Measurements from ENCODE around the gene GPRASP3. TPM values are rescaled to one million over a fixed set of nuclear protein-coding genes. Genes with fewer than 3 reads are reported as not detected.

The GPRASP3 gene
- total RNA-seq, 1 donor from 2014 or later, result 6.0 TPM

DNA sequence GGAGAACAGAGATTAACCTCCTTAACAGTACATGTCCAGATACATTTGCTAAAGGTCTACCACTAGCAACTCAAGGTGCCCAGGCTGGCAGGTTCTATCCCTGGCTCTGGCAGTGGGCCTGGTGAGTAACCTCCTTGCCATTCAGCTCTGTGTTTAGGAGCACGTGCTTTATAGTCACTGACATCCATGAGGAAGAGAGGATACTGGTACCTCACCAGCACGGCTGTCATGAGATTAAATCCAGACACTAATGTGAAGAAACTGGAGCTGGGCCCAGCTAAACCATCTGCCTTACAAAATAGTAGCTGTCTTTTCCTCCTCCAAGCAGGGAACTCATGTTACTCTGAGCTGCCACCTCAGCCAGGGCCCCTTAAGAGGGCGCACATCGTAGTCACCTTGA is 45.3 kb downstream of the GPRASP3 start:
- DNase-seq, result peak; percentile 74

DNA sequence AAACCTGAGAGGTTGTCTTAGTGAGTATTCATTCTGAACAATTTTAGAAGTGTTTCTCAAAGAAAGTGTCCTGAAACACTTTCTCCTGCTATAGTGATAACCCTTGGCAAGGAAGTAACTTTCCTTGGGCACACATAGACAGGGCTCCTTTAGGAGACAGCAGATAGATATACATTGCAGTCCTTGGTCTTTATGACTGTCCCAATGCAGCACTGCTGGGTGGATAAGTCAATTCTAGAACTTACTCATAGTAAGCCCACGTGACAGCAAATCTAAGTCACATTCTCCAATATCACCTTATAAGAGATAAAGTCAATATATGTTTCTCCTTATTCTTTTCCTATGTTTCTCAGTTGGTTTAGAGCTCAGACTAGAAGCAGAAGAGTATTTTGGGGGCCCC is 46.7 kb downstream of the GPRASP3 start:
- no peak for DNase-seq

DNA sequence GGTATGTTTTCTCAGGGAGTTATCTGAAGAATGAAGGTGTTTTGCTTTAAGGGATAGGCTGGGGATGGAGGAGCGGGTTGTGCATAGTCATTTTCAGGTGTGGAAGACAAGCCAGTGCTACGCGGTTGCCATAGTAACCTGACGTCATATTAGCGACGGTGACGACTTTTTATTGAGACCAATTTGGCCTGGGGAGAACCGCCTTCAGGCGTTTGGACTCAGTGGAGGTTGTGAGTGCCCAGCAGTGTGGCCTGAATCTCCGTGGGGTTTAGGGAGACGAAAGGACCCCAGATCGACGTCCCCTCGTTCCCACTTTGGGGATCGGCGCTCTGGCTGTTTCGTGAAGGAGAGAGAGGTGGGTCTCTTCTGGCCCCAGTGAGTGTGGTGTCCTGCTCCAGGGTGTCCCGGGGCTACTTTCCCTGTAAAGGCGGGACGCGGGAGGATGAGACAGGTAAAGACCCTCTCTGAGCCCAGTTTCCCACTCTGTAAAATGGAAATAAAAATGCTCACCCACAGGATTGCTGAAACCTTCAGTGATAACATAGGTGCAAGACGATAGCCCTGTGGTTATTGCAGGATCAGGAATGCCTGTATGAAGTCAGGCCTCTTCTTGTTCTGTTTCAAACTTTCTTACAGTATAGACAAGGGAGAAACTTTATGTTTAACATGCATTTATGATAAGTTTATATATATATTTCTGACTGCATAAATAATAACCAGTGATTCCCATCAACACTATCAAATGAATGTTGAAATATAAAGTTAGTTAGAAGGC is 48.6 kb downstream of the GPRASP3 start:
- DNase-seq, result peak; percentile 92

Other genes with a start within 250 kb of the GPRASP3 start
- gene TCP11X2, start 248.9 kb upstream of the GPRASP3 start, total RNA-seq, result not detected in 2 replicates
- 1.8 TPM in 1 of 2 replicates, not detected in the other for gene TMSB15A, start 204.0 kb upstream of the GPRASP3 start, total RNA-seq
- gene ARMCX5, start 121.2 kb upstream of the GPRASP3 start, total RNA-seq, result 15.0 and 18.9 TPM in 2 replicates
- gene GPRASP1, start 69.3 kb upstream of the GPRASP3 start, total RNA-seq, result 0.84 and 2.6 TPM in 2 replicates
- gene GPRASP2, start 8.3 kb upstream of the GPRASP3 start, total RNA-seq, result 19.9 and 20.6 TPM in 2 replicates
- 0.14 TPM in 1 of 2 replicates, not detected in the other for gene RAB40AL, start 216.5 kb downstream of the GPRASP3 start, total RNA-seq